ENCODE measurements around the gene ATP2B2.
A peak's percentile ranks its signal among the peaks of the same experiment; 100 is the strongest.
"Not testable (repeated sequence)": the region's sequence is repeated elsewhere in the genome, so short reads cannot be mapped to it uniquely, and the experiment has no call there.

The ATP2B2 gene

GRCh38 chr3:10306156-10306555 is 199.2 kb downstream of the ATP2B2 start:
- no peaks in the 10 kb centered on the region for H3K9me3 Mint-ChIP-seq
- H3K36me3 Mint-ChIP-seq (ENCODE audit: low read depth): peaks cover 64% of the 10 kb centered on the region
- H3K27me3 Mint-ChIP-seq: no peaks in the 10 kb centered on the region
- DNase-seq (no peak), ATAC-seq (no peak)
- H3K4me1 Mint-ChIP-seq: peaks cover 3% of the 10 kb centered on the region
- no peak overlapping the region for H3K4me3 Mint-ChIP-seq
- peak overlapping the region; percentile 8 for H3K27ac Mint-ChIP-seq

- Mint-ChIP-seq H3K9me3 (no peaks in the 10 kb centered on the region), H3K27me3 (no peaks in the 10 kb centered on the region), H3K4me3 (no peak overlapping the region), H3K36me3 (ENCODE audit: low read depth) (peaks cover 58% of the 10 kb centered on the region), H3K27ac (peak overlapping the region; percentile 73), H3K4me1 (peaks cover under 1% of the 10 kb centered on the region)
- no peak for ATAC-seq
- DNase-seq: no peak
These were observed 200.0 kb downstream of the ATP2B2 start for GRCh38 chr3:10305331-10305902.

DNA sequence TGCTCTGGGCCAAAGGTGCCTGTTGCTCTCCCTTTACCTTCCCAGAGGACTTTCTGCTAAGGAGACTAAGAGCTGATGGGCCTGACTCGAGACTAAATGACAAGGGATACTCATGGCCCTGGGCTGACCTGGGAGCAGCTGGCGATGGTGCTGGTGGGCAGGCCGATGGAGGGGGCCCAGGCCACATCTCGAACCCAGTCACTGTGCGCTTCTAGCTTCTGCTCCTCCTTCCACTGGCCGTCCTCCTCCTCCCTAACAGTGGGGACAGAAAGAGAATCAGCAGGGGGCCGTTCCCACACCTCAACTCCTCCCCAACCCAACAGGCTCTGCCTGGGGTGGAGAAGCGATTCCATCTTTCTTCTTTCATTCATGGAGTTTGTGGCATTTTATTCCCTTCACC is 200.5 kb downstream of the ATP2B2 start:
- Mint-ChIP-seq H3K9me3 (no peaks in the 10 kb centered on the region), H3K36me3 (ENCODE audit: low read depth) (peaks cover 57% of the 10 kb centered on the region), H3K4me3 (no peak overlapping the region), H3K27me3 (no peaks in the 10 kb centered on the region), H3K27ac (peak overlapping the region; percentile 73), H3K4me1 (peaks cover under 1% of the 10 kb centered on the region)
- ATAC-seq (no peak), DNase-seq (no peak)

GRCh38 chr3:10303785-10304184 is 201.6 kb downstream of the ATP2B2 start:
- H3K9me3 Mint-ChIP-seq: no peaks in the 10 kb centered on the region
- peaks cover 11% of the 10 kb centered on the region for H3K4me1 Mint-ChIP-seq
- H3K27ac Mint-ChIP-seq: no peak overlapping the region
- no peaks in the 10 kb centered on the region for H3K27me3 Mint-ChIP-seq
- H3K4me3 Mint-ChIP-seq: no peak overlapping the region
- H3K36me3 Mint-ChIP-seq (ENCODE audit: low read depth): peaks cover 63% of the 10 kb centered on the region
- ATAC-seq (no peak), DNase-seq (no peak)

- DNase-seq: no peak
- Mint-ChIP-seq H3K9me3 (no peaks in the 10 kb centered on the region), H3K4me3 (no peak overlapping the region), H3K36me3 (ENCODE audit: low read depth) (peaks cover 63% of the 10 kb centered on the region), H3K27ac (no peak overlapping the region), H3K4me1 (peaks cover 11% of the 10 kb centered on the region), H3K27me3 (no peaks in the 10 kb centered on the region)
- ATAC-seq: no peak
These were observed 202.3 kb downstream of the ATP2B2 start for GRCh38 chr3:10303105-10303504.

DNA sequence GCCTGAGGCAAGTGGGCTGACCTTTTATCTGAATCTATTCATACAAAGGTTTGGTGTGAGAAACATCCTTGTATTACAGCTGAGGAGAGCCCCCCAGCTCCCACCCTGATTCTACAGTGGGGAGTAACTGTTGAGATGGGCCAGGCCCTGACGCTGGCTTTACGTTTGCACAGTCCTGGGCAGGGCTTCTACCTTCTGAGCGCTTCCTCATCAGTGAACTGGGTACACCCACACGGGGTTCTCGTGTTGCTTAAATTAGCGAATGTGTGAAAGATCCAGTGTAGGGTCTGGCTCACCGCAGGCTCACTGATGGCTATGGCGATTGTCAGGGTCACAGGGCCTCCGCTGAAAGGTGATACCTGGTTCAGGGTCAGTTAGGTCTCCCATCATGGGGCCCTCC is 205.3 kb downstream of the ATP2B2 start:
- peaks cover 53% of the 10 kb centered on the region for H3K36me3 Mint-ChIP-seq (ENCODE audit: low read depth)
- H3K4me3 Mint-ChIP-seq: no peak overlapping the region

GRCh38 chr3:10299679-10300078 is 205.7 kb downstream of the ATP2B2 start:
- Mint-ChIP-seq H3K27me3 (no peaks in the 10 kb centered on the region), H3K27ac (peak overlapping the region; percentile 78), H3K9me3 (no peaks in the 10 kb centered on the region), H3K4me1 (peaks cover 11% of the 10 kb centered on the region), H3K36me3 (ENCODE audit: low read depth) (peaks cover 54% of the 10 kb centered on the region), H3K4me3 (no peak overlapping the region)
- DNase-seq: no peak
- peak; percentile 64 for ATAC-seq

More for the DNA sequence above, 205.3 kb downstream of the ATP2B2 start:
- Mint-ChIP-seq H3K27me3 (no peaks in the 10 kb centered on the region), H3K4me1 (peaks cover 11% of the 10 kb centered on the region), H3K9me3 (no peaks in the 10 kb centered on the region), H3K27ac (no peak overlapping the region)
- DNase-seq (no peak), ATAC-seq (peak; percentile 7)

- Mint-ChIP-seq H3K27me3 (no peaks in the 10 kb centered on the region), H3K4me1 (peaks cover 11% of the 10 kb centered on the region), H3K4me3 (no peak overlapping the region), H3K27ac (peak overlapping the region; percentile 78), H3K9me3 (no peaks in the 10 kb centered on the region), H3K36me3 (ENCODE audit: low read depth) (peaks cover 57% of the 10 kb centered on the region)
- no peak for ATAC-seq
- no peak for DNase-seq
These were observed 206.2 kb downstream of the ATP2B2 start for GRCh38 chr3:10299175-10299574.

DNA sequence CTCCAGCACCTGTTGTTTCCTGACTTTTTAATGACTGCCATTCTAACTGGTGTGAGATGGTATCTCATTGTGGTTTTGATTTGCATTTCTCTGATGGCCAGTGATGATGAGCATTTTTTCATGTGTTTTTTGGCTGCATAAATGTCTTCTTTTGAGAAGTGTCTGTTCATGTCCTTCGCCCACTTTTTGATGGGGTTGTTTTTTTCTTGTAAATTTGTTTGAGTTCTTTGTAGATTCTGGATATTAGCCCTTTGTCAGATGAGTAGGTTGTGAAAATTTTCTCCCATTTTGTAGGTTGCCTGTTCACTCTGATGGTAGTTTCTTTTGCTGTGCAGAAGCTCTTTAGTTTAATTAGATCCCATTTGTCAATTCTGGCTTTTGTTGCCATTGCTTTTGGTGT is 207.3 kb downstream of the ATP2B2 start:
- not testable (repeated sequence) for ATAC-seq, H3K9me3 Mint-ChIP-seq, H3K27me3 Mint-ChIP-seq, H3K4me3 Mint-ChIP-seq, H3K27ac Mint-ChIP-seq, DNase-seq
- peaks cover 15% of the 10 kb centered on the region for H3K4me1 Mint-ChIP-seq
- peaks cover 48% of the 10 kb centered on the region for H3K36me3 Mint-ChIP-seq (ENCODE audit: low read depth)

- Mint-ChIP-seq H3K9me3 (no peaks in the 10 kb centered on the region), H3K4me3 (no peak overlapping the region), H3K36me3 (ENCODE audit: low read depth) (peaks cover 29% of the 10 kb centered on the region), H3K27ac (no peak overlapping the region), H3K27me3 (no peaks in the 10 kb centered on the region), H3K4me1 (peaks cover 21% of the 10 kb centered on the region)
- ATAC-seq (no peak), DNase-seq (no peak)
These were observed 211.3 kb downstream of the ATP2B2 start for GRCh38 chr3:10294030-10294586.

- no peaks in the 10 kb centered on the region for H3K27me3 Mint-ChIP-seq
- DNase-seq: peak; percentile 19
- no peak within 1 kb of the TSS for H3K4me3 Mint-ChIP-seq
These were observed 212.6 kb downstream of the ATP2B2 start, which contains the start of gene GHRL for GRCh38 chr3:10292505-10293419. TSS of gene GHRL (minus strand) at chr3:10292947. CDS start at chr3:10290180, 2,767 bp downstream.

DNA sequence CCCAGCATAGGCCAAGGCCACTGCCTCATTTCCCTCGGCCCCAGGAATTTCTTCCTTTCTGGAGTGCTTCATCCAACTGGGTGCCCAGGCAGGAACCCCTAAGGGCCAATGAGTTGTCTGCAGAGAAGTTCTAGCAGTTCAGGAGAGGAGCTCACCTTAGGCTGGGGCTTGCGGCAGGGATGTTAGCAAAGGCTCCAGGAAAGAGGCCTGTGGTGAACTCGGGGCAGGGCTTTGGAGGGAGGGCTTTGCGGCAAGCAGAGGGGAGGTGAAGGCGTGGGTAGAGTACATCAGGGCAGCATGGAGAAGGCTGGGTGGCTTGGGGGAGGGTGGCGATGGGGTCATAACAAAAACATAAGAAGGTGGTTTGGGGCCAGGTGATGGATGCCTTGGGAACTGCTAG is 213.7 kb downstream of the ATP2B2 start:
- DNase-seq (no peak), ATAC-seq (no peak)
- no peak overlapping the region for H3K4me3 Mint-ChIP-seq
- H3K9me3 Mint-ChIP-seq: no peaks in the 10 kb centered on the region
- peaks cover 27% of the 10 kb centered on the region for H3K36me3 Mint-ChIP-seq (ENCODE audit: low read depth)
- no peaks in the 10 kb centered on the region for H3K27me3 Mint-ChIP-seq
- peak overlapping the region; percentile 16 for H3K27ac Mint-ChIP-seq
- H3K4me1 Mint-ChIP-seq: peaks cover 18% of the 10 kb centered on the region

More at GRCh38 chr3:10292505-10293419, 212.6 kb downstream of the ATP2B2 start, which contains the start of gene GHRL:
- H3K4me1 Mint-ChIP-seq: peaks cover 18% of the 10 kb centered on the region
- H3K9me3 Mint-ChIP-seq: no peaks in the 10 kb centered on the region
- peak within 1 kb of the TSS; percentile 64 for H3K27ac Mint-ChIP-seq
- H3K36me3 Mint-ChIP-seq (ENCODE audit: low read depth): peaks cover 24% of the 10 kb centered on the region
- no peak for ATAC-seq

GRCh38 chr3:10290481-10291176 is 214.8 kb downstream of the ATP2B2 start:
- Mint-ChIP-seq H3K9me3 (no peaks in the 10 kb centered on the region), H3K4me1 (peaks cover 18% of the 10 kb centered on the region), H3K4me3 (no peak overlapping the region), H3K36me3 (ENCODE audit: low read depth) (peaks cover 23% of the 10 kb centered on the region), H3K27ac (no peak overlapping the region), H3K27me3 (no peaks in the 10 kb centered on the region)
- DNase-seq (no peak), ATAC-seq (no peak)

- Mint-ChIP-seq H3K36me3 (ENCODE audit: low read depth) (peaks cover 19% of the 10 kb centered on the region), H3K27me3 (no peaks in the 10 kb centered on the region), H3K27ac (peak overlapping the region; percentile 22), H3K9me3 (no peaks in the 10 kb centered on the region), H3K4me1 (peaks cover 24% of the 10 kb centered on the region), H3K4me3 (no peak overlapping the region)
- no peak for DNase-seq
- no peak for ATAC-seq
These were observed 215.5 kb downstream of the ATP2B2 start for GRCh38 chr3:10289787-10290355.

Data from activated naive CD8-positive, alpha-beta T cell treated with anti-CD3 and anti-CD28 coated beads, Interleukin-2, amount 50 U/mL, for 24 hours (primary cell).